GM20000 (cell line): ENCODE measurements around the gene CCDC71.
A peak's percentile ranks its signal among the peaks of the same experiment; 100 is the strongest.

Experiments used
- DNase-seq: peaks from one replicate; pipeline ENCODE4 v3.0.0; 2012; ENCODE audit warnings: low spot score
- CTCF ChIP-seq: IDR thresholded peaks from 2 replicates; pipeline ENCODE4 v1.5.1; 2012; ENCODE audit warnings: mild to moderate bottlenecking, control low read depth; ENCODE audit errors: extremely low read depth, missing control alignments

Gene CCDC71

GRCh38 chr3:49122022-49122421 is 44.1 kb downstream of the CCDC71 start:
- TF ChIP-seq CTCF = no peak
- DNase-seq = no peak

GRCh38 chr3:49121132-49121736 is 44.9 kb downstream of the CCDC71 start:
- DNase-seq = no peak
- no peak for TF ChIP-seq CTCF

GRCh38 chr3:49120438-49121131 is 45.5 kb downstream of the CCDC71 start, which contains the start of gene USP19:
Gene USP19 (minus strand): TSS chr3:49120823. CDS start chr3:49119145, 1,678 bp downstream.
- TF ChIP-seq CTCF = no peak
- DNase-seq = peak; percentile 98

- no peak for TF ChIP-seq CTCF
- DNase-seq = peak; percentile 42
These were observed 46.1 kb downstream of the CCDC71 start for GRCh38 chr3:49120096-49120437.

GRCh38 chr3:49119439-49119838 is 46.7 kb downstream of the CCDC71 start:
- no peak for DNase-seq
- TF ChIP-seq CTCF = no peak

- no peak for TF ChIP-seq CTCF
- no peak for DNase-seq
These were observed 47.1 kb downstream of the CCDC71 start for GRCh38 chr3:49119036-49119435.
